Measurements from ENCODE around the gene NOS1. TPM values are rescaled to one million over a fixed set of nuclear protein-coding genes. Genes with fewer than 3 reads are reported as not detected.

The NOS1 gene
- total RNA-seq, 1 donor from 2014 or later, result 9.6 TPM

DNA sequence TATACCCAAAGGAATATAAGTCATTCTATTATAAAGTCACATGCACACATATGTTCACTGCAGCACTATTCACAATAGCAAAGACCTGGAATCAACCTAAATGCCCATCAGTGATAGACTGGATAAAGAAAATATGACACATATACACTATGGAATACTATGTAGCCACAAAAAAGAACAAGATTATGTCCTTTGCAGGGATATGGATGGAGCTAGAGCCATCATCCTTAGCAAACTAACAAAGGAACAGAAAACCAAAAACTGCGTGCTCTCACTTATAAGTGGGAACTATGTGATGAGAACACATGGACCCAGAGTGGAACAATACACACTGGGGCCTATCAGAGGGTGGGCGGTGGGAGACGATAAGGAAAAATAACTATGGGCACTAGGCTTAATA, 192.4 kb downstream of the NOS1 start:
- intact Hi-C loops (cut with DNase I), result no loop called here
- H3K27ac ChIP-seq, result no peak overlapping the region
- peaks cover 0 to 83% of the 10 kb centered on the region in 2 donors for H3K36me3 ChIP-seq
- TF ChIP-seq POLR2A (IDR thresholded peaks at IDR 0.05) (no peak), POLR2AphosphoS5 (IDR thresholded peaks at IDR 0.05; ENCODE audit: insufficient read depth in 1 of 2, low read depth in 1 of 2) (no peak)
- TF ChIP-seq, protein P1, sequence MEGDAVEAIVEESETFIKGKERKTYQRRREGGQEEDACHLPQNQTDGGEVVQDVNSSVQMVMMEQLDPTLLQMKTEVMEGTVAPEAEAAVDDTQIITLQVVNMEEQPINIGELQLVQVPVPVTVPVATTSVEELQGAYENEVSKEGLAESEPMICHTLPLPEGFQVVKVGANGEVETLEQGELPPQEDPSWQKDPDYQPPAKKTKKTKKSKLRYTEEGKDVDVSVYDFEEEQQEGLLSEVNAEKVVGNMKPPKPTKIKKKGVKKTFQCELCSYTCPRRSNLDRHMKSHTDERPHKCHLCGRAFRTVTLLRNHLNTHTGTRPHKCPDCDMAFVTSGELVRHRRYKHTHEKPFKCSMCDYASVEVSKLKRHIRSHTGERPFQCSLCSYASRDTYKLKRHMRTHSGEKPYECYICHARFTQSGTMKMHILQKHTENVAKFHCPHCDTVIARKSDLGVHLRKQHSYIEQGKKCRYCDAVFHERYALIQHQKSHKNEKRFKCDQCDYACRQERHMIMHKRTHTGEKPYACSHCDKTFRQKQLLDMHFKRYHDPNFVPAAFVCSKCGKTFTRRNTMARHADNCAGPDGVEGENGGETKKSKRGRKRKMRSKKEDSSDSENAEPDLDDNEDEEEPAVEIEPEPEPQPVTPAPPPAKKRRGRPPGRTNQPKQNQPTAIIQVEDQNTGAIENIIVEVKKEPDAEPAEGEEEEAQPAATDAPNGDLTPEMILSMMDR (IDR thresholded peaks at IDR 0.05), result no peak
- DNase-seq (ENCODE audit: extremely low spot score in 2 of 2), result no peak
- H3K9me3 ChIP-seq, result no peaks in the 10 kb centered on the region
- H3K4me1 ChIP-seq, result no peaks in the 10 kb centered on the region
- H3K4me3 ChIP-seq, result no peak overlapping the region
- H3K27me3 ChIP-seq, result no peaks in the 10 kb centered on the region

DNA sequence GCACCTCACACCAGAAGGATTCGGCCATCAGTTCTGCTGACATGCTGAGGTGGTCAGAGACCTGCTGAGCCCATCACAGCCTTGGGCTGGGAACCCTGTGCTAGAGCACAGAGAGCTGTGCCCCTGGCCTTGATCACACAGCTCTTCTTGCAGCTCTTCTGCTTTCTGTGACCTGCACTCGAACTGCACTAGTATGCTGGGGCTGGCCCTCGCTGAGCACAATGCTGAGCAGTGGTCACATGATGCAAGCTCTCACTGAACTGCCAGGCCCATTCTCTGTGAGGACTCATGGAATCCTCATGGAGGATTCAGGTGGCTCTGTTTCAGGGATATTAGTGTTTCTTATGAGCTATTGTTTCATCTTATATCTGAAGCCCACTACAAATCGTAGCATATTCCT, 193.7 kb downstream of the NOS1 start:
- Histone ChIP-seq H3K27ac (no peak overlapping the region), H3K27me3 (no peaks in the 10 kb centered on the region), H3K4me3 (no peak overlapping the region), H3K4me1 (no peaks in the 10 kb centered on the region), H3K36me3 (peaks cover 0 to 84% of the 10 kb centered on the region in 2 donors), H3K9me3 (no peaks in the 10 kb centered on the region)
- no peak for DNase-seq (ENCODE audit: extremely low spot score in 2 of 2)
- TF ChIP-seq POLR2A (IDR thresholded peaks at IDR 0.05) (no peak), POLR2AphosphoS5 (IDR thresholded peaks at IDR 0.05; ENCODE audit: insufficient read depth in 1 of 2, low read depth in 1 of 2) (no peak)
- TF ChIP-seq, protein P1 (IDR thresholded peaks at IDR 0.05), result no peak
- intact Hi-C loops (cut with DNase I), result no loop called here

DNA sequence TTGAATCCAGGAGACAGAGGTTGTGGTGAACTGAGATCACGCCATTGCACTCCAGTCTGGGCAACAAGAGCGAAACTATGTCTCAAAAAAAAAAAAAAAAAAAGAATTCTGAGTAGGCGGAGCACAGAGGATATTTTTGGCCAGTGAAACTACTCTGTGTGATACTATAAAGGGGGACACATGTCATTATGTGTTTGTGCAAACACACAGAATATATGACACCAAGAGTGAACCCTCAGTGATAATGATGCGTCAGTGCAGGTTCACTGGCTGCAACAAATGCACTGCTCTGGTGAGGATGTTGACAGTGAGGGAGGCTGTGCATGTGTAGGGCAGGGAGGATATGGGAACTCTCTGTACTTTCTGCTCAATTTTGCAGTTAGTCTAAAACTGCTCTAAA, 195.3 kb downstream of the NOS1 start:
- Histone ChIP-seq H3K4me1 (no peaks in the 10 kb centered on the region), H3K9me3 (no peaks in the 10 kb centered on the region), H3K27me3 (no peaks in the 10 kb centered on the region), H3K4me3 (no peak overlapping the region), H3K27ac (no peak overlapping the region), H3K36me3 (peaks cover 0 to 84% of the 10 kb centered on the region in 2 donors)
- no peak for DNase-seq (ENCODE audit: extremely low spot score in 2 of 2)
- TF ChIP-seq, protein P1 (IDR thresholded peaks at IDR 0.05), result no peak
- TF ChIP-seq POLR2A (IDR thresholded peaks at IDR 0.05) (no peak), POLR2AphosphoS5 (IDR thresholded peaks at IDR 0.05; ENCODE audit: insufficient read depth in 1 of 2, low read depth in 1 of 2) (no peak)
- intact Hi-C loops (cut with DNase I), result no loop called here

DNA sequence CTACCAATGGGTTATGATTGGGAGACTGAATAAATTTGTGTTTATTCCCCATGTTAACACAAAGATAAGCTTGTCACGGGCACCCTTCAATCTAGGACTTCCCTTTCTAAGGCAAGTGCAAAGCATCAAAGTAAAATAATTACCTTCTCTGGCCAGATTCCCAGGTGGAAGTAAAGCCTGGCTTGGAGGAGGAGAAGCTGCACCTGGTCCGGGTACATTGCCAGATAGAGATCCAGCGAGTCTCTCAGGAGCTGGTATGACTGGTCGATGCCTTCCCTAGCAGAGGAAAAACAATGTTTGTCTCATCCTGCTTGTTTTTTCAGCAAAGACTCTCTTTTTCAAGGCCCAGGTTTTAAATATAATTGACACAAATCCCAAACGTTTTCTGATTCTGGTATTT, 196.1 kb downstream of the NOS1 start:
- intact Hi-C loops (cut with DNase I), result no loop called here
- Histone ChIP-seq H3K9me3 (no peaks in the 10 kb centered on the region), H3K27me3 (no peaks in the 10 kb centered on the region), H3K4me3 (no peak overlapping the region), H3K4me1 (no peaks in the 10 kb centered on the region), H3K36me3 (peaks cover 0 to 83% of the 10 kb centered on the region in 2 donors), H3K27ac (no peak overlapping the region)
- DNase-seq (ENCODE audit: extremely low spot score in 2 of 2), result no peak
- TF ChIP-seq POLR2A (IDR thresholded peaks at IDR 0.05), result no peak
- TF ChIP-seq, protein P1 (IDR thresholded peaks at IDR 0.05), result no peak
- TF ChIP-seq POLR2AphosphoS5 (IDR thresholded peaks at IDR 0.05; ENCODE audit: insufficient read depth in 1 of 2, low read depth in 1 of 2), result no peak

DNA sequence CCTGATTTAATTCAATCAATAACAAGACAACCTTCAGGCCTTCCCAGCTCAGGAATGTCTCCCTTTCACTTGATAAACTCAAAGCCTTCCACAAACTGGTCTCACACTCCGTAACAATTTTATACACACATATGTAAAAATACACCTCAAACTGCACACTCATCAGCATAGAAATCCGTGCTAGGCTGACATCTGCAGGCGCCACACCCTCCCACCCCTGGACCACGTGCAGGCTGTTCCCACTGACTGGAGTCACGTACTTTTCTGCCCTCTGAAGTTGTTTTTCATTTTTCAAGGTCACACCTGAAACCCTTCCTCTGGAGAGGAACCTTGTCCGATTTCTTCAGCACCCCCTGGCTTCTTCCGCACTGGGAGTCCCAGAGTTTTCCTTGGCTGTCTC, 198.8 kb downstream of the NOS1 start:
- Histone ChIP-seq H3K4me3 (no peak overlapping the region), H3K36me3 (peaks cover 0 to 84% of the 10 kb centered on the region in 2 donors), H3K27me3 (no peaks in the 10 kb centered on the region), H3K27ac (no peak overlapping the region), H3K4me1 (no peaks in the 10 kb centered on the region), H3K9me3 (no peaks in the 10 kb centered on the region)
- DNase-seq (ENCODE audit: extremely low spot score in 2 of 2), result no peak
- intact Hi-C loops (cut with DNase I), result no loop called here
- TF ChIP-seq POLR2AphosphoS5 (IDR thresholded peaks at IDR 0.05; ENCODE audit: insufficient read depth in 1 of 2, low read depth in 1 of 2), result no peak
- TF ChIP-seq, protein P1 (IDR thresholded peaks at IDR 0.05), result no peak
- TF ChIP-seq POLR2A (IDR thresholded peaks at IDR 0.05), result no peak
